Activated CD4-positive, CD25-positive, alpha-beta regulatory T cell (primary cell): ENCODE data around the gene CPXM1.

Source experiments
- DNase-seq, 4 experiments: peaks; one replicate each; lab custom pipeline; 2025; lab: John Stamatoyannopoulos, UW

The CPXM1 gene

GRCh38 chr20:2763186-2763585 is 37.2 kb downstream of the CPXM1 start:
- DNase-seq: no peak

GRCh38 chr20:2762578-2763131 is 37.8 kb downstream of the CPXM1 start:
- DNase-seq: no peak

GRCh38 chr20:2761885-2762284 is 38.5 kb downstream of the CPXM1 start:
- no peak for DNase-seq

- DNase-seq: no peak
Observed at GRCh38 chr20:2760952-2761305, 39.5 kb downstream of the CPXM1 start.

- DNase-seq: no peak
Observed at GRCh38 chr20:2760297-2760951, 40.0 kb downstream of the CPXM1 start.

- no peak for DNase-seq
Observed at GRCh38 chr20:2759603-2760296, 40.7 kb downstream of the CPXM1 start.

- no peak for DNase-seq
Observed at GRCh38 chr20:2759143-2759542, 41.3 kb downstream of the CPXM1 start.

- DNase-seq: no peak
Observed at GRCh38 chr20:2757969-2758368, 42.5 kb downstream of the CPXM1 start.

GRCh38 chr20:2757001-2757400 is 43.4 kb downstream of the CPXM1 start:
- no peak for DNase-seq

- no peak for DNase-seq
Observed at GRCh38 chr20:2756056-2756611, 44.3 kb downstream of the CPXM1 start.

GRCh38 chr20:2755451-2756055 is 44.9 kb downstream of the CPXM1 start:
- DNase-seq: no peak

GRCh38 chr20:2754424-2754823 is 46.0 kb downstream of the CPXM1 start:
- DNase-seq: no peak

- no peak for DNase-seq
Observed at GRCh38 chr20:2753461-2754040, 46.9 kb downstream of the CPXM1 start.

GRCh38 chr20:2752567-2753460 is 47.6 kb downstream of the CPXM1 start:
- no peak for DNase-seq

- DNase-seq: peak; percentile 23 to 45 (median 36)
Observed at GRCh38 chr20:2751878-2752566, 48.4 kb downstream of the CPXM1 start.

GRCh38 chr20:2751347-2751877 is 49.0 kb downstream of the CPXM1 start:
- no peak for DNase-seq

- DNase-seq: no peak
Observed at GRCh38 chr20:2750491-2751251, 49.8 kb downstream of the CPXM1 start.

GRCh38 chr20:2749951-2750490 is 50.4 kb downstream of the CPXM1 start:
- DNase-seq: no peak

- DNase-seq: no peak
Observed at GRCh38 chr20:2749343-2749950, 51.0 kb downstream of the CPXM1 start.
